Stimulated activated CD4-positive, alpha-beta T cell treated with anti-CD3 and anti-CD28 coated beads, TNF-alpha, amount 100 ng/mL, for 48 hours (primary cell): ENCODE measurements around the gene SLU7.

Experiments used
- DNase-seq, 3 donors: peaks; one replicate each; pipeline ENCODE4 v3.0.0-alpha.2; 2020; ENCODE audit warnings: low read depth in 3 of 3

Gene SLU7

GRCh38 chr5:160418561-160419457 is at the start of gene SLU7:
Gene SLU7, minus strand, starts transcription at chr5:160419081. Its CDS starts 3,787 bp downstream, at chr5:160415294.
- peak; percentile 89 to 90 (median 90) for DNase-seq

GRCh38 chr5:160468363-160468975 is 49.6 kb upstream of the SLU7 start:
- no peak for DNase-seq

- DNase-seq, result peak; percentile 63 to 76 (median 72)
Observed at GRCh38 chr5:160467555-160468362, 48.9 kb upstream of the SLU7 start.

- DNase-seq, result no peak
Observed at GRCh38 chr5:160466889-160467554, 48.1 kb upstream of the SLU7 start.

GRCh38 chr5:160466116-160466515 is 47.2 kb upstream of the SLU7 start:
- DNase-seq, result no peak

- no peak for DNase-seq
Observed at GRCh38 chr5:160464466-160464797, 45.6 kb upstream of the SLU7 start.

- no peak for DNase-seq
Observed at GRCh38 chr5:160463740-160464465, 45.0 kb upstream of the SLU7 start.

- DNase-seq, result no peak
Observed at GRCh38 chr5:160463227-160463626, 44.3 kb upstream of the SLU7 start.

GRCh38 chr5:160462167-160462566 is 43.3 kb upstream of the SLU7 start:
- DNase-seq, result no peak

- no peak for DNase-seq
Observed at GRCh38 chr5:160461378-160461777, 42.5 kb upstream of the SLU7 start.

GRCh38 chr5:160460377-160461049 is 41.6 kb upstream of the SLU7 start:
- no peak for DNase-seq

- no peak for DNase-seq
Observed at GRCh38 chr5:160458806-160459800, 40.2 kb upstream of the SLU7 start.

GRCh38 chr5:160457252-160457651 is 38.4 kb upstream of the SLU7 start:
- DNase-seq, result no peak

- no peak for DNase-seq
Observed at GRCh38 chr5:160456480-160457177, 37.7 kb upstream of the SLU7 start.

GRCh38 chr5:160455600-160455999 is 36.7 kb upstream of the SLU7 start:
- no peak for DNase-seq

- DNase-seq, result no peak
Observed at GRCh38 chr5:160453751-160454150, 34.9 kb upstream of the SLU7 start.

GRCh38 chr5:160452795-160453194 is 33.9 kb upstream of the SLU7 start:
- DNase-seq, result no peak

- no peak for DNase-seq
Observed at GRCh38 chr5:160452036-160452435, 33.2 kb upstream of the SLU7 start.

GRCh38 chr5:160451281-160451680 is 32.4 kb upstream of the SLU7 start:
- no peak for DNase-seq
